Measurements from ENCODE around the gene POLE. TPM values are rescaled to one million over a fixed set of nuclear protein-coding genes. Genes with fewer than 3 reads are reported as not detected.

Gene POLE
- total RNA-seq, 2 experiments from 2014 or later = 117 to 123 TPM

DNA sequence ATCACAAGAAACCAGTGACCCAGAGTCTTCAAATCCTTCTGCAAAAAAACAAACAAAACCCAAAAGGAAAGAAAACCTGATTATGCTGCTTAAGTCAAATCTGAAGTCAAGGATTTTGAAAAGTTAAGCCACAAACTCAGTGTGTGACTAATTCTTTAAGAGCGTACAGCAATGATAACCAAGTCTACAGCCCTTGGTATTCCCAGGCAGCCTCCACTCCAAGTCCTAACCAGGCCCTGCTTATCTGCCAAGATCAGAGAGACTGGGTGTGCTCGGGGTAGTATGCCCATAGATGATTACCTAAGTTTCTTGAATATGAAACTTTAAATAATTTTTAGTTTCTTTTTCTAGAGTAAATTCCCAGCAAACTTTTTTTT, 36.6 kb upstream of the POLE start:
- no peak for DNase-seq
- H3K36me3 Mint-ChIP-seq = peaks cover 35% of the 10 kb centered on the region
- H3K9me3 Mint-ChIP-seq = no peaks in the 10 kb centered on the region
- H3K27ac Mint-ChIP-seq = peak overlapping the region; percentile 3
- H3K27me3 Mint-ChIP-seq = no peaks in the 10 kb centered on the region
- H3K4me1 Mint-ChIP-seq = peaks cover 5% of the 10 kb centered on the region
- H3K4me3 Mint-ChIP-seq = no peak overlapping the region

DNA sequence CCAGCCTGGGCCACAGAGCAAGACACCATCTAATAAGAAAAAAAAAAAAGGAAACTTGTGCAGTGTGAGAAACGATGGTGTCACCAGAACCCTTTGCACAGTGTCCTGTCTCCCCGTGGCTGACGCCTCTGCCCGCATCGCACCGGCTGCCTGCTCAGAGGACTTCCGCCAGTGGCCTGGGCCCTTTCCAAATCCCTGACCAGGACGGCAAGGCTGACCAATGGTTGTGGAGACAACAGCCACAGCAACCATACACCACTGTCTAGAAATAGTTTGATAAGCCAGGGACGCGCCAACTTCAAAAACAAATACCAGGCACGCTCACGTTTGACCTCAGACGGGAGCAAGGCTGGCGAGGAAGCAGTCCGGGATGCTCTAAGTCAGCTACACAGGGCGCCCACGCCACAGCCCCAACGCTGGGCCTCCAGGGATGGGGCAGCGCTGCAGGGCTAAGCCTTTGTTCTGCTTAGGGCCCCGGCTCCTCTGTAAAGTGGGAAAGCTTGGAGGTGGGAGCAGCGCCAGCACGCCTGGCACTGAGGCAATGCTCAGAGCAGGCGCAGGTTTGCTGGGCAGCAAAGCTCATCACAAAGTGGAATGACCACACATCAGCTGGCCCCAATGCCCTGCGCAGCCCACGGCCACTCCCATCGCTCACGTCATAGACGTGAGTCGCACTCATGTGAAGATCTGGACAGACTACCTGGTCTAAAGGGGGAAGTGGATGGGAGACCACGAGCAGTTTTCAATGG, 36.0 kb upstream of the POLE start:
- Mint-ChIP-seq H3K9me3 (no peaks in the 10 kb centered on the region), H3K27me3 (no peaks in the 10 kb centered on the region), H3K4me3 (no peak overlapping the region), H3K27ac (peak overlapping the region; percentile 3), H3K4me1 (peaks cover 5% of the 10 kb centered on the region), H3K36me3 (peaks cover 30% of the 10 kb centered on the region)
- DNase-seq = no peak

DNA sequence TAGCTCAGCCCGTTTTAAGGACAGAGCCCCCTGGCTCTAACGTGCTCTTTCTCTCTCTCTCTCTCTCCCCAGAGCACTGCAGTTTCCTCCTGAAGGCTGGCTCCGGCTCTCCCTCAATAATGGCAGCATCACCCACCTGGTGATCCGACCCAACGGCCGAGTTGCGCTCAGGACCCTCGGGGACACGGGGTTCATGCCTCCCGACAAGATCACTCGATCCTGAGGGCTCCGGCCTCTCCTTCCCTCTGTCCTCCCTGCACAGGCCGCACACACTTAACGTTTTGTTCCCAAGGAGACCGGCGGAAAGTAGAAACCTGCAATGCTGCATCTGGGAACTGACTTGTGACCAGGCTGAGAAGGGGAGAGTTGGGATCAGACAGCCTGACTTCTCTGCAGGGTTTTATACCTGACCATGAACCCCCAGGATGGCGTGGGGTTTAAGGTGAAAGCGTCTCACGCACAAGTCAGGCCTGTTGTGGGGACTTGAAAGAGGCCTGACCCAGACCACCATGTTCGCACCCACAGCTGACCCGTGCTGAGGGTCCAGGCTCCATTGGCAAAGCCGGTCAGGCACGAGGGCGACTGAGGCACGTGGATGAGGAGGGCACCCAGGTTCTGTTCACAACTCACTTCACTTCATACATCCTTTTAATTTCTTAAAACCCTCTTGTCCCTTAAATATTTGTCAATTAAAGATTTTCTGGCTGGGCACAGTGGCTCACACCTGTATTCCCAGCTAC, 33.6 kb upstream of the POLE start:
- no peaks in the 10 kb centered on the region for H3K9me3 Mint-ChIP-seq
- H3K27me3 Mint-ChIP-seq = no peaks in the 10 kb centered on the region
- peaks cover 21% of the 10 kb centered on the region for H3K36me3 Mint-ChIP-seq
- H3K27ac Mint-ChIP-seq = peak overlapping the region; percentile 16
- H3K4me3 Mint-ChIP-seq = no peak overlapping the region
- H3K4me1 Mint-ChIP-seq = peaks cover 5% of the 10 kb centered on the region
- no peak for DNase-seq

DNA sequence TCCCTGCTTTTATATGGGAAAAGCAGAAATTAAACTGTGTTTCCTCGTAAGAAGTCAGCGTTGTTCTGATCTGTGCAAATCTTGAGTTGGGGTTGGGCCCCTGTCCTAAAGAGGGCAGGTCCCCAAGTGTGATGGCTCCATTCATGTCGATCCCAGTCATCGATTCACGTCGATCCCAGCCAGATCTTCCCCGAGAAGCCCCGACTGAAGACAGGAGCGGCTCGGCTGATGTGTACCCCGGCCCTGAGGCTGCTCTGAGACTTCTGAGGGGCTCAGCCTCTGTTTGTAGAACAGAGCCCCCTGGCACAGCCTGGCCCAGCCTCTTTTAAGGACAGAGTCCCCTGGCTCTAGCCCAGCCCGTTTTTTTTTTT, 32.8 kb upstream of the POLE start:
- H3K27me3 Mint-ChIP-seq = no peaks in the 10 kb centered on the region
- H3K4me3 Mint-ChIP-seq = no peak overlapping the region
- no peak overlapping the region for H3K27ac Mint-ChIP-seq
- H3K9me3 Mint-ChIP-seq = no peaks in the 10 kb centered on the region
- peaks cover 5% of the 10 kb centered on the region for H3K4me1 Mint-ChIP-seq
- DNase-seq = no peak
- peaks cover 24% of the 10 kb centered on the region for H3K36me3 Mint-ChIP-seq

DNA sequence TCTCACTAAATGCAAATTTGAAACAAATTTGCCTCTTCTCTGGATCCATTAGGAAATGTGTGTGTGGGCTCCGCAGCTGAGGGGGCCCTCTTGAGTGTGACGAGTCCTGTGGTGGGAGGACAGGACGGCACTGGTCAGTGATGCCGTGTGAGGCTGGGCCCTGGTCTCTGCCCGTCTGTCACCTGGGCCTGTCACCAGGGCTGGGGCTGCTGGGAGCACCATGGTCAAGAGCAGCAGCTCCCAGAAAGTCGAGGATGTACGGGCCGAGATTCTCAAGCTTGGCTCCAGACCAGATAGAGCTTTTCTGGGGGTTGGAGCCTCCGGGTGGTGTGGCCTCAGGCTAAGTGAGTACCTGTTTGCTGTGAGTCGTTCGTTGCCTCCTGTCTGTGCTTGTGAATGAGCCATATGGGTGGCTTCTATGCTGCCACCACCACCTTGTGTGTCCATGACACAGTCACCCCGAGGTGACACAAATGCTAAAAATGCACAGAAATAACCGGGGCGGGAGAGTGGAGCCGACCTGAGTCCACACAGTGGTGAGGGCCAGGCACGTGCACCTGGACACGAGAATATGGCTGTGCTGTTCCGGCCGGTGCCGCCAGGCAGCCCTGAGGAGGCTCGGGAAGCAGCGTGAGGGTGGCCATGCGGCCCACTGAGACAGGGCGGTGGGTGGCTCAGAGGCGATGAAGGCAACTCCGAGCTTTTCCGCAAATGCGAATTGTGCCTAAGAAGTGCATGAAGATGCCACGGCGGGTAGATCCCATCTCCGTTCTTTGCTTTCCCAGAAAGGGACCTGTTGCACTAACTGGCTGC, 32.2 kb upstream of the POLE start:
- Mint-ChIP-seq H3K36me3 (peaks cover 26% of the 10 kb centered on the region), H3K27me3 (no peaks in the 10 kb centered on the region), H3K4me3 (no peak overlapping the region), H3K27ac (peak overlapping the region; percentile 62), H3K4me1 (peaks cover 6% of the 10 kb centered on the region), H3K9me3 (no peaks in the 10 kb centered on the region)
- DNase-seq = no peak

DNA sequence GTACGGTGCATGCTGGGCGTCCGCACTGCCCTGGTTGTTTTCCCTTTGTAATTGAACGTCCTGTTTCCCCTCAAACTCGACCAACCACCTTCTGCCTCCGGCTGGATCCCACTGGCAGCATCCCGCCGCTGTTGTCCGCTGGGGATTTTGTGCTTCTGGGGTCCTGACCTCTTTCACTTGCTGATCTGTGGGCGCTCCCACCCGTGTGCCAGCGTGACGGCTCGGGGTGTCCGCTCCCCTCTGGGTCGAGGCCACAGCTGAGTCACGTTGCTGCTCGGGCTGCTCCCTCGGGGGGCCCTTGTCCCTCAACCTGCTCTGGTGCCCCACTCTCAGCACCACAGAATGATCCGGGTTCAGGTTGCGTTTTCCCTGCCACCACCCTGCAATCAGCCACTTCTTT, 31.5 kb upstream of the POLE start:
- H3K27me3 Mint-ChIP-seq = no peaks in the 10 kb centered on the region
- DNase-seq = no peak
- H3K4me3 Mint-ChIP-seq = no peak overlapping the region
- H3K4me1 Mint-ChIP-seq = peaks cover 3% of the 10 kb centered on the region
- H3K36me3 Mint-ChIP-seq = peaks cover 23% of the 10 kb centered on the region
- H3K27ac Mint-ChIP-seq = no peak overlapping the region
- H3K9me3 Mint-ChIP-seq = no peaks in the 10 kb centered on the region

DNA sequence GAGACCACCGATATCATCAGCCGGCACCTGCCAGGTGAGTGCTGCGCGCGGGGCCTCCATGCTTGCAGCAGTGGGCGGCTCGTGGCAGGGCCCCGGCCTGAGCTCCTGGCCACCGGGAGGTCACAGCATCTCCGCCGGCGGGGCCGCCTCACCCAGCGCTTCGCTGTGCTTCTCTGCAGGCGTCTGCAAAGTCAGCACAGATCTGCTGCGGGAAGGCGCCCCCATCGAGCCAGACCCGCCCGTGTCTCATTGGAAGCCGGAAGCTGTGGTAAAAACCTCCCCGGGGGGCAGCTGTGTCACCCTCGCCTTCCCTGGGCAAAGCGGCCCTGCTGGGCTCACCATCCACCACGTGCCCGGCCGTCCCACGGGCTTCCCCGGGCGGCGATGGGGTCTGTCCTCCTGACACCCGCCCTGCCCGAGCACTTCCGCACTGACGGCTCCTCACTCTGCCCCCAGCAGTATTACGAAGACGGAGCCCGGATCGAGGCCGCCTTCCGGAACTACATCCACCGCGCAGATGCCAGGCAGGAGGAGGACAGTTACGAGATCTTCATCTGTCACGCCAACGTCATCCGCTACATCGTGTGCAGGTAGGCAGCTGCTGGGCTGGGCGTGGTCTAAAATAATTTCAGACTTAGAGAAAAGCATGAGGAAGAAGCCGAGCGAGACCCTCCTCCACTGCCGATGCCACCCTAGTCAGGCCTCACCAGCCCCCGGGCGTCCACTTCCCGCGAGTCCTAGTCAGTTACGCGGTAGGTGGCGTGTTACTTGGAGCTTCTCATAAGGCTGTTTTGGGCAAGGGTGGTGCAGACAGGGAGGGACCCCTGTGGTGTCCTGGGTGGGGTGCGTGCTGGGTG, 30.6 kb upstream of the POLE start:
- Mint-ChIP-seq H3K27ac (no peak overlapping the region), H3K4me1 (peaks cover 9% of the 10 kb centered on the region), H3K9me3 (no peaks in the 10 kb centered on the region), H3K27me3 (no peaks in the 10 kb centered on the region), H3K4me3 (no peak overlapping the region), H3K36me3 (peaks cover 20% of the 10 kb centered on the region)
- no peak for DNase-seq

DNA sequence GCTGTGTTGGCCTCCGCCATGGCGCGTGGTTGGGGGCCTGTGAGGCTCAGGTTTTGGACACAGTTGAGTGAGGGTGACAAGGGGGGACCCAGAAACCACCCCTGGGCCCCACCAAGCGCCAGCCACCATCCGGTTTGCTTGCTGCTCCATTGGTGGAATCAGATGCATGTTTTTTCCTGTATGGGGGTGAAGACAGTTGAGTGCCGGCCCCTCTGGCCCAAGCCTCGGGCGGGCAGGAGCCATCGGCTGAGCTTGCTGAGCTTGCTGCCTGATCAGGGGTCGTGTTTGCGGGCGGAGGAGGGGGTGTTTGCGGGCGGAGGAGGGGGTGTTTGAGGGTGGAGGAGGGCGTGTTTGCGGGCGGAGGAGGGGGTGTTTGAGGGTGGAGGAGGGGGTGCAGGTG, 29.9 kb upstream of the POLE start:
- no peak overlapping the region for H3K27ac Mint-ChIP-seq
- H3K36me3 Mint-ChIP-seq = peaks cover 23% of the 10 kb centered on the region
- no peak for DNase-seq
- no peaks in the 10 kb centered on the region for H3K9me3 Mint-ChIP-seq
- H3K27me3 Mint-ChIP-seq = no peaks in the 10 kb centered on the region
- peaks cover 11% of the 10 kb centered on the region for H3K4me1 Mint-ChIP-seq
- no peak overlapping the region for H3K4me3 Mint-ChIP-seq

DNA sequence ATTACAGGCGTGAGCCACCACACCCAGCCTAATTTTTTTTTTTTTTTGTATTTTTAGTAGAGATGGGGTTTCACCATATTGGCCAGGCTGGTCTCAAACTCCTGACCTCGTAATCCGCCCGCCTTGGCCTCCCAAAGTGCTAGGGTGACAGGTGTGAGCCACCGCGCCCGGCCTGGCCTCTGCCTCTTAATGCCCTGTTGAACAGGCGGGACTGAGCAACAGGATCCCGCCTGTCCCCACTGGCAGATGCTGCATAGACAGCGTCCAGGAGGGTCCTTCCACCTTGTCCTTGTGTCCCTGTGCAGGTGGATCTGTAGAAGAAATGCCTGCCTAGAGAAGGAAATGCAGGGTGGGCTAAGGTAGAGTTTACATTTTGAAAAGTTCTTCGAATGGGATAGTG, 29.2 kb upstream of the POLE start:
- Mint-ChIP-seq H3K27me3 (no peaks in the 10 kb centered on the region), H3K4me3 (no peak overlapping the region), H3K4me1 (peaks cover 11% of the 10 kb centered on the region), H3K36me3 (peaks cover 23% of the 10 kb centered on the region), H3K9me3 (no peaks in the 10 kb centered on the region), H3K27ac (no peak overlapping the region)
- DNase-seq = no peak

DNA sequence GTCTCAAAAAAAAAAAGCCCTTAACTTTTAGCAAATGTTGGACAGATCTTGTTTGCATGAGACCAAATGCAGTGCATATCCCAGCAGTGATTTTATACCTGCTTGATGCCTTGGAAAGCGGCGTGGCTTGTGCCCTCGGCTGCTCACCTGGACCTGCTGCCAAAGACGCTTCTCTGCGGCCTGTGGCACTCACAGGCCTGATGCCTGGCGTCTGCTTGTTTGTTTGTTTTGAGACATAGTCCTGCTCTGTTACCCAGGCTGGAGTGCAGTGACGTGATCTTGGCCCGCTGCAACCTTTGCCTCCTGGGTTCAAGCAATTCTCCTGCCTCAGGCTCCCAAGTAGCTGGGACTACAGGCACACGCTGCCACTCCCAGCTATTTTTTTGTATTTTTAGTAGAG, 28.7 kb upstream of the POLE start:
- no peak for DNase-seq
- Mint-ChIP-seq H3K4me3 (no peak overlapping the region), H3K9me3 (no peaks in the 10 kb centered on the region), H3K4me1 (peaks cover 11% of the 10 kb centered on the region), H3K27ac (no peak overlapping the region), H3K36me3 (peaks cover 25% of the 10 kb centered on the region), H3K27me3 (no peaks in the 10 kb centered on the region)

DNA sequence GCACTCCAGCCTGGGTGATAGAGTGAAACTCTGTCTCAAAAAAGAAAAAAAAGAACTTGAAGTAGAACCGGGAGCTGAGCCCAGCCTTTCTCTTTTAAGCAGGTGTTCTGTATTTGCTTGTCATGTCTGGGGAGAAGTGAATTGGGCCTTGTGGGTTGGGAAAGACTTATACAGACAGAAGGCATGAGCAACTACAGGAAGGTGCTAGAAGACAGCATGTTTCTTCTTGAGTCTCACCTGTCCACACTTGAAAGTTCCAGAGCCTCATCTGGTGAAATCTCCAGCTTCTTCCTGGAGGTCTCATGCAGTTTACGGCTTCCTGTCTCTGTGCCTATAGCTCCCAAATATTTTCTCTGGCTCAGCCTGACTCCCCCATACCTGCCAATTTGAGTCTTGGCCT, 26.0 kb upstream of the POLE start:
- Mint-ChIP-seq H3K4me1 (peaks cover 17% of the 10 kb centered on the region), H3K27ac (peak overlapping the region; percentile 11), H3K27me3 (no peaks in the 10 kb centered on the region), H3K9me3 (peaks cover 4% of the 10 kb centered on the region), H3K36me3 (peaks cover 27% of the 10 kb centered on the region), H3K4me3 (no peak overlapping the region)
- DNase-seq = no peak

DNA sequence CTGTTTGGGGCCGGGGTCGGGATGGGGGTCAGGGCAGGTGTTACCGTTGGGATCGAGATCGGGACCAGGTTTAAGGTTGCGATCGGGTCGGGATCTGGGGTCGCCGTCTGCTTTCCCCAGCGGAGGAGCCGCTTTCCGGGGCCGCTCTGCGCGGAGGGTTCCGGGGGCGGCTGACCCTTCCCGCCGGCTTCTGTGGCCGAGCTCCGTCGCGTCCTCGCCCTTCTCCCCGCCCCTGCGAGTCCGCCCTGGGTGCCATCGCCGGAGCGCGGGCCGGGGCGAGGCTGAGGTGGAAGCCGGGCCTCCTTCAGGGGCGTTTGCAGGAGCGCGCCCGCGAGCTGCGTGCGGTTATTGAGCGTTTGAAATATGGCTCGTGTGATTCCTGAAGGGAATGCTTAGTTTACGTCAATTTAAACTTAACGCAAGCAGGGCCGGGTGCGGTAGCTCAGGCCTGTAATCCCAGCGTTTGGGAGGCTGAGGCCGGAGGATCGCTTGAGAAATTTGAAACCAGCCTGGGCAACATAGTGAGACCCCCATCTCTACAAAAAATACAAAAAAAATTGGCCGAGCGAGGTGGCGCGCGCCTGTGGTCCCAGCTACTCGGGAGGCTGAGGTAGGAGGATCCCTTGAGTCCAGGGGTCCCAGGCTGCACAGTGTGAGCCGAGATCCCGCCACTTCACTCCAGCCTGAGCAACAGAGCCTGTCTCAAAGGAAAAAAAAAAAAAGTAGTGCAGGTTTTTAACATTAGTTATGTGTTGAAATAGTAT, 24.1 kb upstream of the POLE start:
- H3K27ac Mint-ChIP-seq = peak overlapping the region; percentile 72

DNA sequence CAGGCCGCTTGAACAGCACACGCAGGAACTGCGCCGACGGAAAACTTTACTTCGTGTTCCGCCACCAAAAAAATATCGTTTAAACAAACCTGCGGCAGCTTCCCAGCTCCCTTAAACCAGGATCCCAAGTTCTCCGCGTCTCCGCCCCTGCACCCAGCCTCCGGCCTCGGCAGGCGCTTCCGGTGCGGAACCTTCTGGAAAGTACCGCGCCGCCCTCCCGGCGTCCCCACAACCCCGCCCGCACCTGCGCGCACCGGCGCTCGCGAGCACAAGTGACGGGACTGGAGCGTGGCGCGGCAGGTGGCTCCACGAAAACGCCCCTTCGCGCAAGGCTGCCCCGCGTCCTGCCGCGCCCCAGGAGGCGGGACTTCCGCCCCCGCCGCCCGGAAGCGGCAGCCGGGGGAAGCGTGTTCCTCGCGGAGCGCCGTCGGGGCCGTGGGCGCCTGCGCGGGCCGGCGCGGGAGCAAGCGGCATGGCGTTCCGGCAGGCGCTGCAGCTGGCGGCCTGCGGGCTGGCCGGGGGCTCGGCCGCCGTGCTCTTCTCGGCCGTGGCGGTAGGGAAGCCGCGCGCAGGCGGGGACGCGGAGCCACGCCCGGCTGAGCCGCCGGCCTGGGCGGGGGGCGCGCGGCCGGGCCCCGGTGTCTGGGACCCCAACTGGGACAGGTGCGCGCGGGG, 23.4 kb upstream of the POLE start, which contains the start of gene PGAM5:
Gene PGAM5 (plus strand): TSS at position 438 of the 675 bp plus-strand sequence. CDS start 35 bp downstream, at position 473.
- H3K36me3 Mint-ChIP-seq = peaks cover 32% of the 10 kb centered on the region
- peak; percentile 94 for DNase-seq
- peaks cover 17% of the 10 kb centered on the region for H3K4me1 Mint-ChIP-seq
- peak within 1 kb of the TSS; percentile 89 for H3K4me3 Mint-ChIP-seq
- H3K27me3 Mint-ChIP-seq = no peaks in the 10 kb centered on the region
- peaks cover 10% of the 10 kb centered on the region for H3K9me3 Mint-ChIP-seq
- peak within 1 kb of the TSS; percentile 80 for H3K27ac Mint-ChIP-seq

More for the DNA sequence above, 24.1 kb upstream of the POLE start:
- no peaks in the 10 kb centered on the region for H3K27me3 Mint-ChIP-seq
- peaks cover 32% of the 10 kb centered on the region for H3K36me3 Mint-ChIP-seq
- H3K4me3 Mint-ChIP-seq = peak overlapping the region; percentile 89
- peak; percentile 43 for DNase-seq
- peaks cover 10% of the 10 kb centered on the region for H3K9me3 Mint-ChIP-seq
- H3K4me1 Mint-ChIP-seq = peaks cover 17% of the 10 kb centered on the region

All from activated naive CD8-positive, alpha-beta T cell treated with anti-CD3 and anti-CD28 coated beads for 36 hours (primary cell).